ENCODE measurements around the gene CAVIN4. TPM values are rescaled to one million over a fixed set of nuclear protein-coding genes. Genes with fewer than 3 reads are reported as not detected.
A peak's percentile ranks its signal among the peaks of the same experiment; 100 is the strongest.

The CAVIN4 gene
- total RNA-seq, 4 donors from 2014 or later = 14.5 to 163 (median 28.9) TPM

DNA sequence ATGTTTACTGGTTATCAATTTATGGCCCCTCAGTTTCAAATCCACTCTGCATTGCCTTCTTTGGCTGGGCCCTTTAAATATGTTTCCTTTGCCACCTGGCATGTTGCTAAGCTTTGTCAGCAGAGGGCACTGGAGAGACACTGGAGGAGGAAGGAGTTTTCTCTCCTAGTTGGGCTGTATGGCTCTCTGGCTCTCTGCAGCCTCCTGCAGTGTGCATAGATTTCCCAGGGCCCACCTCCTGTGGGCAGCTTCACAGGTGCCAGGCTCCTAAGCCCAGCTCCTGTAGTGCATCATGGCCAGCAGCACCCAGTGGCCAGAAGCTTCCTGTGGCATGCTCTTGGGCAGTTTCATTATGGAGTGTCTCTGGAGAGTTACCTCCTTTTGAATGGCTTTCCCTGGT is 23.3 kb downstream of the CAVIN4 start:
- no peak overlapping the region for H3K27ac ChIP-seq
- no peak for DNase-seq
- peak in 1 of 2 donors; percentile 61 for ATAC-seq
- H3K4me1 ChIP-seq = peaks cover 8 to 12% of the 10 kb centered on the region in 2 donors
- H3K4me3 ChIP-seq = no peak overlapping the region
- in situ Hi-C loops (cut with MboI; ENCODE audit: low sequenced_read_pairs in 4 of 4) (loop anchor here (5.0 to 25.0 kb wide), 3 partner anchors 704 to 711 kb away; no protein-coding TSS in a partner anchor), intact Hi-C loops (cut with DNase I; ENCODE audit: low total_unique reads) (no loop called here)
- TF ChIP-seq POLR2A (IDR thresholded peaks at IDR 0.05) = no peak
- TF ChIP-seq, protein P1, sequence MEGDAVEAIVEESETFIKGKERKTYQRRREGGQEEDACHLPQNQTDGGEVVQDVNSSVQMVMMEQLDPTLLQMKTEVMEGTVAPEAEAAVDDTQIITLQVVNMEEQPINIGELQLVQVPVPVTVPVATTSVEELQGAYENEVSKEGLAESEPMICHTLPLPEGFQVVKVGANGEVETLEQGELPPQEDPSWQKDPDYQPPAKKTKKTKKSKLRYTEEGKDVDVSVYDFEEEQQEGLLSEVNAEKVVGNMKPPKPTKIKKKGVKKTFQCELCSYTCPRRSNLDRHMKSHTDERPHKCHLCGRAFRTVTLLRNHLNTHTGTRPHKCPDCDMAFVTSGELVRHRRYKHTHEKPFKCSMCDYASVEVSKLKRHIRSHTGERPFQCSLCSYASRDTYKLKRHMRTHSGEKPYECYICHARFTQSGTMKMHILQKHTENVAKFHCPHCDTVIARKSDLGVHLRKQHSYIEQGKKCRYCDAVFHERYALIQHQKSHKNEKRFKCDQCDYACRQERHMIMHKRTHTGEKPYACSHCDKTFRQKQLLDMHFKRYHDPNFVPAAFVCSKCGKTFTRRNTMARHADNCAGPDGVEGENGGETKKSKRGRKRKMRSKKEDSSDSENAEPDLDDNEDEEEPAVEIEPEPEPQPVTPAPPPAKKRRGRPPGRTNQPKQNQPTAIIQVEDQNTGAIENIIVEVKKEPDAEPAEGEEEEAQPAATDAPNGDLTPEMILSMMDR (IDR thresholded peaks at IDR 0.05 in 4 of 5, conservative IDR thresholded peaks at IDR 0.05 in 1 of 5) = peak in 3 of 5 experiments; percentile 29 to 65 (median 39)
- no peaks in the 10 kb centered on the region for H3K36me3 ChIP-seq
- no peaks in the 10 kb centered on the region for H3K27me3 ChIP-seq
- no peaks in the 10 kb centered on the region for H3K9me3 ChIP-seq

DNA sequence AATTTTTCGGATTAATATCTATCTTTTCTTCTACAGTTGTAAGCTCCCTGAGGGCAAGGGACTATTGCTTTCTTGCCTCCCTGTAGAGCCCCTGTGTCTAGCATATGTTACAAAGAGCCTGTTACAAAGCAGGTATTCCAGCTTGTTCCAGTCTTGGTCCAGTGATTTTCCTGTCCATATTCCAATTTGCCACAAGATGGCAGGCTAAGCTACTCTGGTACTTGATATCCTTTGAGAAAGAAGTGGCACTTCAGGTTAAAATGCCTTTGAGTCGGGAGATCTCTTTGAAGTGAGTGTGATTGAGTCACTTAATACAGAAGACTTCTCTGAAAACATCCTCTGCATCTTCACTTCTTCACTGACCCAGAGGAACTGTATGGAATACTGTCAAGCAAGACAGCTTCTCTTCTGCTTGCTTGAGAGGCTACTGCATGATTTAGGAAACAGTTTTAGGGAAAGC is 24.5 kb downstream of the CAVIN4 start:
- TF ChIP-seq, protein P1 (IDR thresholded peaks at IDR 0.05 in 4 of 5, conservative IDR thresholded peaks at IDR 0.05 in 1 of 5) = peak; percentile 18 to 63 (median 44)
- no peak for TF ChIP-seq POLR2A (IDR thresholded peaks at IDR 0.05)
- in situ Hi-C loops (cut with MboI; ENCODE audit: low sequenced_read_pairs in 4 of 4) (loop anchor here (5.0 to 25.0 kb wide), 3 partner anchors 702 to 710 kb away; no protein-coding TSS in a partner anchor), intact Hi-C loops (cut with DNase I; ENCODE audit: low total_unique reads) (loop anchor here (1.0 kb wide), 1 partner anchor 709 kb away; no protein-coding TSS in a partner anchor)
- H3K9me3 ChIP-seq = no peaks in the 10 kb centered on the region
- ATAC-seq = peak; percentile 52 to 55
- no peaks in the 10 kb centered on the region for H3K36me3 ChIP-seq
- H3K4me1 ChIP-seq = peaks cover 8 to 12% of the 10 kb centered on the region in 2 donors
- no peak for DNase-seq
- no peaks in the 10 kb centered on the region for H3K27me3 ChIP-seq
- H3K27ac ChIP-seq = no peak overlapping the region
- no peak overlapping the region for H3K4me3 ChIP-seq

GRCh38 chr9:100605405-100605804 is 27.5 kb downstream of the CAVIN4 start:
- in situ Hi-C loops (cut with MboI; ENCODE audit: low sequenced_read_pairs in 4 of 4) (loop anchor here in 3 of 4 donors (10.0 to 25.0 kb wide), 2 partner anchors 699 to 707 kb away; no protein-coding TSS in a partner anchor), intact Hi-C loops (cut with DNase I; ENCODE audit: low total_unique reads) (no loop called here)
- no peaks in the 10 kb centered on the region for H3K9me3 ChIP-seq
- no peaks in the 10 kb centered on the region for H3K27me3 ChIP-seq
- H3K36me3 ChIP-seq = no peaks in the 10 kb centered on the region
- no peak for DNase-seq
- H3K4me1 ChIP-seq = no peaks in the 10 kb centered on the region
- ATAC-seq = no peak
- H3K27ac ChIP-seq = no peak overlapping the region
- TF ChIP-seq, protein P1 (IDR thresholded peaks at IDR 0.05 in 4 of 5, conservative IDR thresholded peaks at IDR 0.05 in 1 of 5) = no peak
- no peak for TF ChIP-seq POLR2A (IDR thresholded peaks at IDR 0.05)
- no peak overlapping the region for H3K4me3 ChIP-seq

- ATAC-seq (no peak), DNase-seq (no peak)
- H3K36me3 ChIP-seq = no peaks in the 10 kb centered on the region
- no peaks in the 10 kb centered on the region for H3K27me3 ChIP-seq
- no peak for TF ChIP-seq POLR2A (IDR thresholded peaks at IDR 0.05)
- TF ChIP-seq, protein P1 (IDR thresholded peaks at IDR 0.05 in 4 of 5, conservative IDR thresholded peaks at IDR 0.05 in 1 of 5) = no peak
- H3K27ac ChIP-seq = no peak overlapping the region
- H3K4me1 ChIP-seq = no peaks in the 10 kb centered on the region
- in situ Hi-C loops (cut with MboI; ENCODE audit: low sequenced_read_pairs in 4 of 4) = loop anchor here in 1 of 4 donors (25.0 kb wide), 1 partner anchor 693 kb away; no protein-coding TSS in a partner anchor
- intact Hi-C loops (cut with DNase I; ENCODE audit: low total_unique reads) = no loop called here
- H3K9me3 ChIP-seq = no peaks in the 10 kb centered on the region
- H3K4me3 ChIP-seq = no peak overlapping the region
These were observed 41.3 kb downstream of the CAVIN4 start for GRCh38 chr9:100619194-100619593.

Measured in gastrocnemius medialis (tissue), 4 donors.